ENCODE data around the gene CUL3.
A peak's percentile ranks its signal among the peaks of the same experiment; 100 is the strongest.

CUL3 gene

GRCh38 chr2:224466304-224466895 is 118.8 kb downstream of the CUL3 start:
- DNase-seq, result no peak

GRCh38 chr2:224461391-224461790 is 123.8 kb downstream of the CUL3 start:
- DNase-seq, result no peak

GRCh38 chr2:224457408-224458096 is 127.6 kb downstream of the CUL3 start:
- no peak for DNase-seq

- DNase-seq, result no peak
Measured at GRCh38 chr2:224453892-224454291, 131.3 kb downstream of the CUL3 start.

- peak in 1 of 2 experiments; percentile 9 for DNase-seq
Measured at GRCh38 chr2:224449212-224450147, 135.7 kb downstream of the CUL3 start.

GRCh38 chr2:224448236-224448635 is 136.9 kb downstream of the CUL3 start:
- no peak for DNase-seq

GRCh38 chr2:224444783-224445182 is 140.4 kb downstream of the CUL3 start:
- no peak for DNase-seq

GRCh38 chr2:224444021-224444420 is 141.1 kb downstream of the CUL3 start:
- DNase-seq, result no peak

- no peak for DNase-seq
Measured at GRCh38 chr2:224442071-224442967, 142.8 kb downstream of the CUL3 start.

GRCh38 chr2:224440988-224441387 is 144.2 kb downstream of the CUL3 start:
- no peak for DNase-seq

GRCh38 chr2:224438726-224439125 is 146.4 kb downstream of the CUL3 start:
- no peak for DNase-seq

GRCh38 chr2:224436634-224437033 is 148.5 kb downstream of the CUL3 start:
- DNase-seq, result no peak

GRCh38 chr2:224434618-224435017 is 150.5 kb downstream of the CUL3 start:
- DNase-seq, result no peak

GRCh38 chr2:224433442-224433841 is 151.7 kb downstream of the CUL3 start:
- DNase-seq, result no peak

- DNase-seq, result no peak
Measured at GRCh38 chr2:224432003-224432579, 153.1 kb downstream of the CUL3 start.

GRCh38 chr2:224429441-224429810 is 155.7 kb downstream of the CUL3 start:
- no peak for DNase-seq

- DNase-seq, result no peak
Measured at GRCh38 chr2:224428787-224429440, 156.2 kb downstream of the CUL3 start.

- DNase-seq, result no peak
Measured at GRCh38 chr2:224427471-224427870, 157.7 kb downstream of the CUL3 start.

GRCh38 chr2:224426656-224427055 is 158.5 kb downstream of the CUL3 start:
- DNase-seq, result no peak

GRCh38 chr2:224421065-224421464 is 164.1 kb downstream of the CUL3 start:
- DNase-seq, result no peak

Measured in SHP77 (cell line).